PC-9 (cell line): ENCODE data around the gene ARSD.

ENCODE experiments used
- EZH2 ChIP-seq: fragments of 200-600 bp; sonication (generic); IDR thresholded peaks from 2 replicates; pipeline ENCODE4 v1.8.0; 2017; ENCODE audit warnings: antibody characterized with exemption, low read depth
- TF ChIP-seq, protein P1 (sequence below): fragments of 200-600 bp; sonication (generic); conservative IDR thresholded peaks from 2 replicates; pipeline ENCODE4 v1.6.1; 2017; ENCODE audit warnings: mixed run types, antibody characterized with exemption, mild to moderate bottlenecking, moderate library complexity

- TF ChIP-seq, protein P1, sequence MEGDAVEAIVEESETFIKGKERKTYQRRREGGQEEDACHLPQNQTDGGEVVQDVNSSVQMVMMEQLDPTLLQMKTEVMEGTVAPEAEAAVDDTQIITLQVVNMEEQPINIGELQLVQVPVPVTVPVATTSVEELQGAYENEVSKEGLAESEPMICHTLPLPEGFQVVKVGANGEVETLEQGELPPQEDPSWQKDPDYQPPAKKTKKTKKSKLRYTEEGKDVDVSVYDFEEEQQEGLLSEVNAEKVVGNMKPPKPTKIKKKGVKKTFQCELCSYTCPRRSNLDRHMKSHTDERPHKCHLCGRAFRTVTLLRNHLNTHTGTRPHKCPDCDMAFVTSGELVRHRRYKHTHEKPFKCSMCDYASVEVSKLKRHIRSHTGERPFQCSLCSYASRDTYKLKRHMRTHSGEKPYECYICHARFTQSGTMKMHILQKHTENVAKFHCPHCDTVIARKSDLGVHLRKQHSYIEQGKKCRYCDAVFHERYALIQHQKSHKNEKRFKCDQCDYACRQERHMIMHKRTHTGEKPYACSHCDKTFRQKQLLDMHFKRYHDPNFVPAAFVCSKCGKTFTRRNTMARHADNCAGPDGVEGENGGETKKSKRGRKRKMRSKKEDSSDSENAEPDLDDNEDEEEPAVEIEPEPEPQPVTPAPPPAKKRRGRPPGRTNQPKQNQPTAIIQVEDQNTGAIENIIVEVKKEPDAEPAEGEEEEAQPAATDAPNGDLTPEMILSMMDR = no peak
- TF ChIP-seq EZH2 = no peak
Observed at GRCh38 chrX:2931612-2932011, 2.5 kb upstream of the ARSD start.
